HK-2 (cell line): ENCODE data around the gene CNTD1.
A peak's percentile ranks its signal among the peaks of the same experiment; 100 is the strongest.

Experiments
- DNase-seq: peaks from one replicate; pipeline ENCODE4 v3.0.0-alpha.2; 2018; ENCODE audit not compliant: unreplicated experiment

CNTD1 gene

DNA sequence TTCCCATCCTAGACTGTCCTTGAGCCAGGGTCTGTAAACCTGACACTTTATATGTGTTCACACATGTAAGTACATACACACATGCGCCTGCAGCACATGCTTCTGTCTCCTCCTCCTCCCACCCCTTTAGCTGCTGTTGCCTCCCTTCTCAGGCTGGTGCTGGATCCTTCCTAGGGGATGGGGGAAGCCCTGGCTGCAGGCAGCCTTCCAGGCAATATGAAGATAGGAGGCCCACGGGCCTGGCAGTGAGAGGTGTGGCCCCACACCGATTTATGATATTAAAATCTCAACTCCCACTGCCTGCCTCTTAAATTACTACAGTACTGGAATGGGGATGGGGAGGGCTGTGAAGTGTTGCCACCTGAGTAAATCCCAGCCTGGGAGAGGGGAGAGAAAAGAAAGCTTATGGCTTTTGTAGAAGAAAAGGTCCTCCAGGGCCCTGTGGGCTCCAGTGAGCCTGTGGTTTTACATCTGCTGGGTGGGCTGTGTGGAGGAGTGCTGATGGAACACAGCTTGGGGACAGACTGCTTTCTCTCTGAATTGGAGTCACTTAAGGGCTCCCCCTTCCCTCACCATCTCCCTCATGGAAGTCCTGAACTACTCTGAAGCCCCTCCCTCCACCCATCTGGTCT lies 19.2 kb upstream of the CNTD1 start:
- DNase-seq = no peak

DNA sequence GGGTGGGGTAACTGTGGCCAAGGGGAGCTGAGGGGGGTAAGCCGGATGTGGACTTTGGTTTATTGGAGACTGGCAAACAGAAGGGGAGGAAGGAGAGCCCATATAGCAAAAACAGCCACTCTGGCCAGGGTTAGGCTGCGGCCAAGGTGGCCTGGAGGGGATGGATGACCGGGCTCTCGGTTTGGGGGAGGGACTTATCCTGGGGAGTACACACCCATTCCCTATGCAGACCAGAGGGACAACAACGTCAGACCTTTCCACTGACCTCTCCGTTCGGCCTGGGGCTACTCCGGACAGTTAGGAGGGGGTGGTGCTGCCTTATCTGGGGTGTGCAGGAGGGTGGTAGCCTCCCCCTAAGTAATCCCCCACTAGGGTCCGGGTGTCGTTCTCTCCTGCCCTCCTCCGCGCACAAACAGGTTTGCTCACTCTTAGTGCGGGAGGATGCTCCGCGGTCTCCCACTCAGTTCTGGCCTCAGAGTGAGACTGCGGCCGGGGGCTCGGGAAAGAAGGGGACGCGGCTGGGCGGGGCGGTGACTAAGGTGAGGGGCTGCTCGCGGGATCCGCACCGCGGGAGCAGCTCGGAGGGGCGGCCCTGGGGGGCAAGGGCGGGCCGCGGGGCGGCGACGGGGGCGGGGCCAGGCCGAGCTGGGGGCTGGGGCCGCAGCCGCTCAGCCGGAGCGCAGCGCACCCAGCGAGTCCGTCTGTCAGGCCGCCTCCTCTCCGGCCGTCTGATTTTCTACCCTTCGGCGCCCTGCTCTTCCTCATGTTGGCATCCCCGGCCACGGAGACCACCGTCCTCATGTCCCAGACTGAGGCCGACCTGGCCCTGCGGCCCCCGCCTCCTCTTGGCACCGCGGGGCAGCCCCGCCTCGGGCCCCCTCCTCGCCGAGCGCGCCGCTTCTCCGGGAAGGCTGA lies 18.5 kb upstream of the CNTD1 start, which contains the start of gene WNK4:
Gene WNK4 (plus strand): TSS at position 675 of the 915 bp plus-strand sequence. CDS start 89 bp downstream, at position 764.
- DNase-seq = no peak

DNA sequence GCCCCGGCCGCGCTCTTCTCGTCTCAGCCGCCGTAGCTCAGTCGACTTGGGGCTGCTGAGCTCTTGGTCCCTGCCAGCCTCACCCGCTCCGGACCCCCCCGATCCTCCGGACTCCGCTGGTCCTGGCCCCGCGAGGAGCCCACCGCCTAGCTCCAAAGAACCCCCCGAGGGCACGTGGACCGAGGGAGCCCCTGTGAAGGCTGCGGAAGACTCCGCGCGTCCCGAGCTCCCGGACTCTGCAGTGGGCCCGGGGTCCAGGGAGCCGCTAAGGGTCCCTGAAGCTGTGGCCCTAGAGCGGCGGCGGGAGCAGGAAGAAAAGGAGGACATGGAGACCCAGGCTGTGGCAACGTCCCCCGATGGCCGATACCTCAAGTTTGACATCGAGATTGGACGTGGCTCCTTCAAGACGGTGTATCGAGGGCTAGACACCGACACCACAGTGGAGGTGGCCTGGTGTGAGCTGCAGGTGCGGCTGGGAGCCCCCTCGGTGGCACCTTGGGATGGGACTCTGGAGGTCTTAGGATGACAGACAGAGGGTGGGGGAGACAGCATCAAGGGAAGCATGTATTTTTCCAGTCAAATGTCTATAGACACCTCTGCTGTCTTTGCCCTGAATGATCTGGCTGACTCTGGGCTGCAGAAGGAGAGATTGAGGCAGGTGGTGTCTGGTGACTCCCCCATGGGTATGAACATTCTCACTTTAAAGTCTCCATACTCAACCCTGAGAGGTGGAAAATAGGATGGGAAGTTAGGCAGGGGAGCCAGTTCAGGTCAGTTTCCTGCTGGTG lies 17.6 kb upstream of the CNTD1 start:
- no peak for DNase-seq

DNA sequence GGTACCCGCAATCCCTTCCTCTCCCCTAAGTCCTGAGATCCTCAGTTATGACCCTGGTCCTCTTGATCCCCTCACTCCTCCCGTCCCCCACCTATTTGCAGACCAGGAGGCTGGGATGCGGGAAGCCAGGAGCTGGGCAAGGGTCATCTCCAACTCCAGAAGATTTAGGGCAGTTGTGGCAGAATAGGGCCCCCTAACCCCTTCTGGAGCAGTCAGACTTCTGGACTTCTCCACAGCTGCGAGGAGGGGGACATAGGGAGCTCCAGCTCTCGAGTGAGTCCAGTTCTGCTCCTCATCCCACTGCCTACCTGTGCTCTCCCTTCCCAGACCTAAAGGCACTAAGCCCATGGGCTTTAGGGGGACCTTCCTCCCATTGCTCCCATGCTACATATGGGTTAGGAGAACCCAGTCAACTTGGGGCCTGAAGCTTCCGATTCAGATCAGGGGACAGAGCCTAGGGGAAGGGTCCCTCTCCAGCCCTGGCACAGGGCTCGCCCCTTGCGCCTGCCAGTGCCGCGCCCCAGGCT lies 17.0 kb upstream of the CNTD1 start:
- DNase-seq = no peak

DNA sequence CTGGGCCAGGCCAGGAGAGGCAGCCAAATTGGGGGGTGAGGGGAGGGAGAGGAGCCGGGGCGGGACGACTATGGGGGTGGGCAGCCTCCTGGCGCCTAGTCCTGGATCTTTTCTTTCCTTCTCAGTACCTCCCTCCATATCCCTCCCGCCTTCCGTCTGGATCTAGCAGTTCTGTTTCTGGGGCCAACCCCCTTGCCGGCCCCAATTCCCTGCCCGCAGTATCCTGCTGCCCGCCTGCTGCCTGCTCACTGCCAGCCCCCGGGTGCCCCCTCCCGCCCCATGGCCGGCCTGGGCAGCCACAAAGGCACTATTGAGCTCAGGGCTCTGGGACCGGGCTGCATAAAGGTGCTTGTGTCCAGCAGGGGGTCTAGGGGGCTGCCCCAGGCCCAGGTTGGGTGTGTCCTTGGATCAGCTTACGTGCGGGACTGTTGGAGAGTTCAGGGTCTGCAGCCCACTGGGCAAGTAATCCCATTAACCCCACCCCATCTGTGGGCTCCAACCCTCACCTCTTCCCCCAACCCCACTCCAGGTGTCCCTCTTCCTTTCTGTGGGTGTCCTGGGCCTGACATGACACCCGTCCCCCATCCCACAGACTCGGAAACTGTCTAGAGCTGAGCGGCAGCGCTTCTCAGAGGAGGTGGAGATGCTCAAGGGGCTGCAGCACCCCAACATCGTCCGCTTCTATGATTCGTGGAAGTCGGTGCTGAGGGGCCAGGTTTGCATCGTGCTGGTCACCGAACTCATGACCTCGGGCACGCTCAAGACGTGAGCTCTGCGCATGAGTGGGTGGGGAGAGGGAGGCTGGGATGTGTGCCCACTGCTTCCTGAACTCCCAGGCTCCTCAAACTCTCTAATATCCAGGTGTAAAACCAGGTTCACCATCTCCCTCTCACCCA lies 16.2 kb upstream of the CNTD1 start:
- no peak for DNase-seq

DNA sequence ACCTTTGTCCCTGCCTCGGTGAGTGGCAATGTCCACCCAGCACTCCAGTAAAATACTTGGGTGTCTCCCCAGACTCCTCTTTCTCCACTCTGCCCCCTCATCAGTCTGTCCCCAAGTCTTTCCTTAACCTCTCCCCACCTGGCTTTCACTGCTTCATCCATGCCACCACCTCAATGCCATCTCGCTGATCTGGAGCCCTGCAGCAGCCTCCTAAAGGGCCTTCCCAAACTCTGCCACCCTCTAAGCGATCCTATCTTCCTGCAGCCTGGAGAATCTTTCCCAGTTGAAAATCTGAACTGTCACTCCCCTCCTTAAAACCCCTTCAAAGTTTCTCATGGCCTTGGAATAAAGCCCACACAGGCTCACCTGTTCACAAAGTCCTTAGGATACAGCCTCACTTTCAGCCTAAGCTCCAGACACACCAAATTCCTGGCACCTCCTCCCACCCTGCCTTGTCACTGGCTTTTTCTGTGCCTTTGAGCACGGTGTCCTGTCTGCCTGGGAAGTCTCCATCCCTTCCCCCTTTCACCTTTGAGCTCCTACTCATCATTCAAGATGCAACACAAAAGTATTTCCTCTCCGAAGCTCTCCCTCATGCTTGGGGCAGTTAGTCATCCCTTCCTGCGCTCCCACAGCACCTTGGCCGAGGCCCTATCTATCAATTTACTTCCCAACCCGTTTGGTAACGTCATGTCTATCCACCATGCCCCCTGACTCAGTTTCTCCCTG lies 15.4 kb upstream of the CNTD1 start:
- DNase-seq = peak; percentile 67

DNA sequence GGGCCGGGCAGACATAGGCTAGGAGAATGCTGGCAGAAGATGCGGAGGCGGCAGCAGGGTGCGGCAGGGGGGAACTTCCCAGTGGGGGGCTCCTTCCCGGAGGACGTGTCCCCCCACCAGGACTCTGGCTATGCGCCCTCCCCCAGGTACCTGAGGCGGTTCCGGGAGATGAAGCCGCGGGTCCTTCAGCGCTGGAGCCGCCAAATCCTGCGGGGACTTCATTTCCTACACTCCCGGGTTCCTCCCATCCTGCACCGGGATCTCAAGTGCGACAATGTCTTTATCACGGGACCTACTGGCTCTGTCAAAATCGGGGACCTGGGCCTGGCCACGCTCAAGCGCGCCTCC lies 14.9 kb upstream of the CNTD1 start:
- DNase-seq = no peak

DNA sequence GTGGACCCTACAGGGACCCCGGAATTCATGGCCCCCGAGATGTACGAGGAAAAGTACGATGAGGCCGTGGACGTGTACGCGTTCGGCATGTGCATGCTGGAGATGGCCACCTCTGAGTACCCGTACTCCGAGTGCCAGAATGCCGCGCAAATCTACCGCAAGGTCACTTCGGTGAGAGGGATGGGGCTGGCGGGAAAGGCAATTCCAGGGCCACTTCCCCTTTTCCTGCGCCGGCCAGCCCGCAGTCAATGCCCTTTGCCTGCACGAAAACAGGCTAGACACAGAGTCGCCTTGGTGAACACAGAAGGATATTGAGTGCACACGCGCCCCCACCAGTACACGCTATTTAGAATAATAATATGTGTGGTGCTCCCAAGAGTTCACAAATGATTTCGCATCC lies 14.3 kb upstream of the CNTD1 start:
- DNase-seq = no peak

DNA sequence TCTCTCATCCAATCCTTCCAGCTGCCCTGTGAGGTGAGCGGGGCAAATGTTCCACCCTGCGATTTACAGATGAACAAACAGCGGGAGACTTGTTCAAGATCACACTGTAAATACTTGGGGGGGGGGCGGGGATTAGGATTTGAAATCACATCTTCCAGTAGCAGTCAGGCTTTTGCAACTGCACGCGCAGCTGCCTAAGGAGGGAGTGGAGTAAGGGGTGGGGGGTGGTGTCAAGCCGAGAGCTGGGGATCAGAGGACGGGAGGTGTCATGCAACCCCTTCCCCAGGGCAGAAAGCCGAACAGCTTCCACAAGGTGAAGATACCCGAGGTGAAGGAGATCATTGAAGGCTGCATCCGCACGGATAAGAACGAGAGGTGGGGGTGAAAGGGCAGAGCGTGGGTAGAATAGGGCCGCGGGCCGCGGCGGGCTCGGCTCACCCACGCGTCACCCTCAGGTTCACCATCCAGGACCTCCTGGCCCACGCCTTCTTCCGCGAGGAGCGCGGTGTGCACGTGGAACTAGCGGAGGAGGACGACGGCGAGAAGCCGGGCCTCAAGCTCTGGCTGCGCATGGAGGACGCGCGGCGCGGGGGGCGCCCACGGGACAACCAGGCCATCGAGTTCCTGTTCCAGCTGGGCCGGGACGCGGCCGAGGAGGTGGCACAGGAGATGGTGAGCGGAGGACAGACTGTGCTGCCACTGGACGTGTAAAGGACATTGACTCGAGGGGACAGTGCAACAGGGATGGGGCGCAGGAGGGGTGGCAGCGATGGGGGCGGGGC lies 13.7 kb upstream of the CNTD1 start:
- DNase-seq = no peak

DNA sequence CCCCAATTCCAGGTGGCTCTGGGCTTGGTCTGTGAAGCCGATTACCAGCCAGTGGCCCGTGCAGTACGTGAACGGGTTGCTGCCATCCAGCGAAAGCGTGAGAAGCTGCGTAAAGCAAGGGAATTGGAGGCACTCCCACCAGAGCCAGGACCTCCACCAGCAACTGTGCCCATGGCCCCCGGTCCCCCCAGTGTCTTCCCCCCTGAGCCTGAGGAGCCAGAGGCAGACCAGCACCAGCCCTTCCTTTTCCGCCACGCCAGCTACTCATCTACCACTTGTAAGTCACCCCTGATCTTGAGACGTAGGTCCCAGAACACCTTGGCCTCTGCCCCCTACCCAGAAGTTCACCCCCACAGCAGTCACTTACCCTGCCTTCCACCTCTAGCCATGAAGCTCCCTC lies 11.4 kb upstream of the CNTD1 start:
- no peak for DNase-seq

DNA sequence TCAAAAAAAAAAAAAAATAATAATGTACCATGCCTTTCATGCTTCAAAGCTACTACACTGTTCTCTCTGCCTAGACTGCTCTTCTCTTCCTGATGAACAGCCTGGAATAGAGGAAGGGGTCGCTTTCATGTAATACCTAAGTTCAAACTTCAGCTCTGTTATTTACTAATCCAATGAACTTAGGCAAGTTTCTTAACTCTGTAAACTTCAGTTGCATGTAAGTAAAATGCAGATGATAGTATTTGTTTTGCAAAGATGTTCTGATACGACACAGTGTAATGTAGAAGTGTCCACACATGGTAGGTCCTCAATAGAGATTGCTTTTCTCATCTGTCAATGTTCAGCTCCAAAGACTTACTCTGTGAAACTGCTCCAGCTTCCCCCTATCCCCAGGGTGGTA lies 6.7 kb upstream of the CNTD1 start:
- no peak for DNase-seq

DNA sequence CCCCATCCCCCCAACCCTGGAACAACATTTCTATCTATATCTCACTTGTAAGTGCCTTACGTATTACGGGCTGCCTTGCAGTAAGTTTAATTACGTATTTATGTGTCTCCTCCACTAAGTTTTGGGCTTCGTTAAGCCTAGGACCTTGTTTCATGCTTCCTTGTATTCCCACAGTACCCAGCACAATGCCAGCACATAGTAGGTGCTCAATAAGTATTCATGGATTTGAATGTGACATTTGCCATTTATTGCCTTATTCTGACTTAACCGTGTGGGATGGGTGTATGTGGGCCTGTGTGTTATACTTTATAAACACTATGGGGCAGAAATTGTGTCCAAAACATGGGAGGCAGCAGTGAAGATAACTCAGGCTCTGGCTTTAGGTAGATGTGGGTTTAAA lies 6.1 kb upstream of the CNTD1 start:
- DNase-seq = no peak

DNA sequence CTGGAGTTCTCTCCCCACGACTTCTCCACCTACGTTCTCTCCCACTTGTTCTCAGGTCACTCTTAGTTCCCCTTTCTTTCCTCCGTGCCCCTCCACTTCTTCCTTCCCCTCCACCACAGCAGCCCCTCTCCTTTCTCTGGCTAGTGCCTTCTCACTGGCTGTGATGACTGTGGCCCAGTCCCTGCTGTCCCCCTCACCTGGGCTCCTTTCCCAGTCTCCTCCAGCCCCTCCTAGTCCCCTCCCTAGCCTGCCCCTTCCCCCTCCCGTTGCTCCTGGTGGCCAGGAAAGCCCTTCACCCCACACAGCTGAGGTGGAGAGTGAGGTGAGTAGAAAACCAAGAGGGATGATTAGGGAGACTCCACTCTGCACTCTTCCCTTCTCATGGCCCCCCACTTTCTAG lies 3.6 kb upstream of the CNTD1 start:
- DNase-seq = no peak

DNA sequence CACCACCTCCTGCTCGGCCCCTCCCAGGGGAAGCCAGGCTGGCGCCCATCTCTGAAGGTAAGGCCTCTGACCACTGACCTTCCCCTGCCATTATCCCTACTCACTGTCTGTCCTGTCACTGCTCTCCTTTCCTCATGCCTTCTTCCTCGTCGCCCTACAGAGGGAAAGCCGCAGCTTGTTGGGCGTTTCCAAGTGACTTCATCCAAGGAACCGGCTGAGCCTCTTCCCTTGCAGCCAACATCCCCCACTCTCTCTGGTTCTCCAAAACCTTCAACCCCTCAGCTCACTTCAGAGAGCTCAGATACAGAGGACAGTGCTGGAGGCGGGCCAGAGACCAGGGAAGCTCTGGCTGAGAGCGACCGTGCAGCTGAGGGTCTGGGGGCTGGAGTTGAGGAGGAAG lies 3.2 kb upstream of the CNTD1 start:
- no peak for DNase-seq

DNA sequence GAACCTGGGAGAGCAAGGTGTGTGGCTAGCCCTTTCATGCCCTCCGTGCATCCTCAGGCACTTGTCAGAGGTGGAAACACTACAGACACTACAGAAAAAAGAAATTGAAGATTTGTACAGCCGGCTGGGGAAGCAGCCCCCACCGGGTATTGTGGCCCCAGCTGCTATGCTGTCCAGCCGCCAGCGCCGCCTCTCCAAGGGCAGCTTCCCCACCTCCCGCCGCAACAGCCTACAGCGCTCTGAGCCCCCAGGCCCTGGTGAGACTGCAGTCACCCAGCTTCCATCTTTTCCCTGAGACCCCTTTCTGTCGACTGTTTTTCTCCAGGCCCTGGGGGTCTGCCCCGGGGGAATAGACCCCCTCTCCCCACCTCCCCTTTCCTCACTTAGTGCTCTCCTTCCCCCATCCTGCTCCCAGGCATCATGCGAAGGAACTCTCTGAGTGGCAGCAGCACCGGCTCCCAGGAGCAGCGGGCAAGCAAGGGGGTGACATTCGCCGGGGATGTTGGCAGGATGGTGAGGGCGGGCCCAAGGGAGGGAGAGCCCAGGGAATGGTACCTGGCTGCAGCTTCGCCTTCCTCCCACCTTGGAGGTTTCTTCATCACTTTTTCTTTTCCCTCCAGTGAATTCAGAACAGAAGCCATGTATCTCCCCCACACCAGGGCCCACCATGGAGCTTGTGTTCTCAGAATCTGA lies 2.4 kb upstream of the CNTD1 start:
- no peak for DNase-seq

DNA sequence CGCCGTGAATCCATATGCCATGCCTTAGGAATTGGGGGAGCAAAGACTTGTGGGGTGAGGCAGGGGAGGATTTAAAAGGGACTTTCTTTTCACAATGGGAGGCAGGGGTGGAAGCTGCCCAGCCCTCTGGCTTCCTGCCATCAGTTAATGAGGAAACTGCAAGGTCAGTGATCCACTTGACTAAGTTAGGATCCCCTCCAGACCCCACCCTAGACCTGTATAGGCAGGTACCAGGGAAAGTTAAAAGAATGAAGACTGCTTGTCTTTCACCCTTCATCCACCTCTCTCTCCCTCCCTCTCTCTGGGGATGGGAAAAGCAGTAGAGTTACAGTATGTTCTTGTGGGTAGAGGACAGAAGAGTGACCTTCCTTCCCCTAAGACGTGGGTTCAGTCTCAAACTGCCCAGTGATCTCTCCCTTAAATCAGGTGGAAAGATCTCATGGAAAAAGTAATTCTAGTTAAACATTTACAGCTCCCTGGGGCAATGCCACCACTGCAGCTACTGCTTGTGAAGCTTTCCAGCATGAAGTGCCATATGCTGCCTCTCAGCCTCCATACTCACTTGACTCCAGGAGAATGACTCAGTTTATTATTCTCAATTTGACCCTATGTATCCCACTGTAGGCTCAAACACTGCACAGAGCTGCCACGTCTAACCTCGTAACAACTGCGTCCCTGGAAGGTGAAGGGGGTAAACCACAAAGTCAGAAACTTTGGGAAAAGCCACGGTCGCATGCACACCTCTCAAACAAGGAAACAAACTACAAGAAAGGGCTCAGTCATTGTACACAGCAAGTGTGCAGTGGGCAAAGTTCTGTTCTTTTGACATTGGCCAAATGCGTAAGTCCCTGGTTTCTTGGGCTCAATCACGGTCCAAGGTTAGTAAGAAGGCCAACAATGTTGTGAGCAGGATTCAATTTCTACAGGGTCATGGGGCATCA lies 1.3 kb upstream of the CNTD1 start:
- peak; percentile 29 for DNase-seq

DNA sequence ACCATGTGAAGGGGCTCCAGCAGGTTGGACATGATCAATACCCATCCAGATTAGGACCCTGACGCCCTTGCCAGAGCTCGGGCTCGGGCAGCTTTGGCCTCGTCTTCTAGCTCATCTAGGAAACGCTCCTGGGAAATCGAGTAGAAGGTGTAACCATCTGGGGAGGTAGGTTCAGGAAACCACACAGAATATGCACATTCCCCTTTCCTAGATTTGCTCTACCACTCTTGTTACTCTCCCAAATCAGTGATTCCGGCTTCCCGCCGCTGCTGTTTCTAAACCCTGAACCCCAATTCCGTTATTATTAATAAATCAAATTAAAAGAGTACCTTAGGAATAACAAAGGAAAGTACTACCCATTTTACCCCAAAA lies 664 bp upstream of the CNTD1 start:
- DNase-seq = no peak
